ENCODE data around the gene ASCC1.

The ASCC1 gene

DNA sequence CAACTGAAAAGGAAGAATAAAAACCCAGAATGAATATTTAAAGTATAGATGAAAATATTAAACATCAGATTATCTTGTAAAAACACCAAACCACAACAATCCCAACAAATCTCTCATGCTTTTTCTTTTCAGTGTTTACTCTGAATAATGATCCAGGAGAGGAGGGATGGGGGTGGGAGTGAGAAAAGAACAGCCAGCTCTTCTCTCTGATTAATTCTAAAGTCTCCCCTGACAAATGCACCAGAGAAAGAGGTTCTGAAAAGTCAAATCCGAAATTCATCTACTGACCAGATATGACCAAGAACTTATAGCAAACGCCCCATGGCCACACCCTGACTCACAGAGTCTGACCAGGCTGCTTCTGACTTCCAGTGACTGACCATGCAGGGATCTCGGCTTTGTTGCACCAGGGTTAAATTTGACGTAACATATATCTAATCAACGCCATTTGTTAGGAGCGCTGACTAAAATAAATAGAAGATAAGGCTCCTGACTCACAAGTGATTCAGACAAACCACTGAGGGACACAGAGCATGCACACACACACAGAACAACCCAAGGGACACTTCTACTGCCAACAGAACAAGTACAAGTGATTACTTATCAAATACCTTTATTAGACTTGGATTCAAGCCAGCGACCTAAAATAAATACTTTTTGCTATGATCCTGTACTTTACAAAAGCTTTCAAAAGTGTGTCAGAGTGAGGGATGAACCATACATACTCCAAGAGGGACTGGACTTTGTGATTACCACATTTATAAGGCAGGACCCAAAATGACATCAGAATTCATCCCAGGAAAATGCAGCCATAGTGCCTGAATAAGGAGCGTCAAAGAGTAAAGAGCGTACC is 118.4 kb downstream of the ASCC1 start:
- DNase-seq (ENCODE audit: low spot score) = no peak

DNA sequence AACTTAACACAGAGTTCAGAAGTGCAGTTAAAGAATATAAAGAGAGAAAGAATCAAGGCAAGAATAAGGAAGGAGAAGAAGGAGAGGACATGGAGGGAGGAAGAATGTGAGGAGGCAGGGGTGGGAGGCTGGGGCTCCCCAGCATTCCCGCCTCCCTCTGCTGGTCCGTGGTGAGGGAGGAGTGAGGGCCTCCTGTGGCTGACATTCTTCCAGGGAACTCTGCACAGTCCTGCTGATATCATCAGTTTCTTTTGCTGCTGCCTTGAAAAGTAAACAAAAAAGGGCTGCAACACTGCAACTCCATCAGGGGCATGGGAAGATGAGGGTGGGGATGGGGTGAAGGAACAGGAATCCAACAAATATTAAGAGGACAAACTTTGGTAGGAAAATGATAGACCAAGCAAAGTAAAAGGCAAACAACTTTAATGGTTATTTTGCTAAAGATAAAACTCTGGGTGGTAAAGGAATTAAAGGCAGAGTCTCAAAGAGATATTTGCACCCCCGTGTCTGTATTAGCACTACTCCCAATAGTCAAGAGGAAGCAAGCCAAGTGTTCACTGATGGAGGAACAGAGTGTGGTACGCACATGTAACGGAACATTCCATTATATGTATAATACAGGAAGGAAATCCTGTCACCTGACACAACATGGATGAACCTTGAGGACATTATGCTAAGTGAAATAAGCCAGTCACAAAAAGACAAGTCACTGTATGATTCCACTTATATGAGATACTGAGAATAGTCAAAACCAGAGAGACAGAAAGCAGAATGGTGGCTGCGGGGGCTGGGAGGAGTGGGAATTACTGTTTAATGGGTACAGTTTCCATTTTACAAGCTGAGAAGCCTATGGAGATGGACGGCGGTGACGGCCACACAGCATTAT is 119.7 kb downstream of the ASCC1 start:
- DNase-seq (ENCODE audit: low spot score) = no peak

DNA sequence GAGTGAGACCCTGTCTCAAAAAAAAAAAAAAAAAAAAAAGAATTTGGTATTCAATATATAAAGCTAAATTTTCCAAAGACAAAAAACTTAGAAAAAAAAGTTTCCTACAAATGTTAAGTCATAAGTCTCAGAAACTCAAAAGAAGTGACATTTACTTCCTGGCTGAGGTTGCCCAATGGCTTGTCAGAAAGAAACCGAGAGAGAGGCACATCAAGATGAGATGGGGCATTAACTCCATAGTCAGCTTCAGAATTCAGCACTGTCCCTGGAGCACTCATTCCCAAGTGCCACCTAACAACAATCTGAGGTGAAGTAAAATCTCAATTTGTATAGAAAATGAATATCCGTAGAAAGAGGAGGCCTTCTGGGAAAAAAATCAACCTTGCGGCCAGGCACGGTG is 120.9 kb downstream of the ASCC1 start:
- no peak for DNase-seq (ENCODE audit: low spot score)

DNA sequence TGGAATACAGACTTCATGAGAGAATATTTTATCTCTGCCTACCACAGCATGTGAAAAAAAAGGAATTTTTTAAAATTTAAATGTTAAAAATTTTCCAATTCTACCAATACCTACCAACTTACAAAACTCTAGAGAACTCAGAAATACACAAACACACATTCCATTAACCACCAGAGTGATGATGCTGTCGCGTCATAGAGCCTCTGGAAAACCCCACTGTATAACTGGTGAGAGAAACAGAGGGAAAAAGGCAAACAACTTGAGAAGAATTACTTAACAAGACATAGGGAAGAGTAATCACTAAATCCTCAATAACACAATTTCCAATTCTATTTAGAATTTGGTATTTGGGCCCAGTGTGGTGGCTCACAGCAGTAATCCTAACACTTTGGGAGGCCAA is 121.5 kb downstream of the ASCC1 start:
- no peak for DNase-seq (ENCODE audit: low spot score)

DNA sequence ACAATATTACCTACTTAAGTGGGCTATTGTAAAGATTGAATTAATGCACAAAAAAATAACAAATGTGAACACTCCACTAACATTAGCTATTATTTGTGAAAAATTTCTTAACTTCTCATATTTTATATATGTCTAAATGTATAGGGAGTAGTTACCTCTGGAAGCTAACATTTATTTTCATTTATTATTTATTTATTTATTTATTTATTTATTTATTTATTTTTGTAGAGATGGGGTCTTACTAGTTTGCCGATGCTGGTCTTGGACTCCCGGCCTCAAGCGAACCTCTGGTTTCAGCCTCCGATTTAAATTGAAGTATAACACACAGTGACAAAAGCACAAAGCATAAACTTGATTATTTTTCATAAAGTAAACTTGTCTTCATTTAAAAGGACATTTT is 122.6 kb downstream of the ASCC1 start:
- DNase-seq (ENCODE audit: low spot score) = no peak

DNA sequence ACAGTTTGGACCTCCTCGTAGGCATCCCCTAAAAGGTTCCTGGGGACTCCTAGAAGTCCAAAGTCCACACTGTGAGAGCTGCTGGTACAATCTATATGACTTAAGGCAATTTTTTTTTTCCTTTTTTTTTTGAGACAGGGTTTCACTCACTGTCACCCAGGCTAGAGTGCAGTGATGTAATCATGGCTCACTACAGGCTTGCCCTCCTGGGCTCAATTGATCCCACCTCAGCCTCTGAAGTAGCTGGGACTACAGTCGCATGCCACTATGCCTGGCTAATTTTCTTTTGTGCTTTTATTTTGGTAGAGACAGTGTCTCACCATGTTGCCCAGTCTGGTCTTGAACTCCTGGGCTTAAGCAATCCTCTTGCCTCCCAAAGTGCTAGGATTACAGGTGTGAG is 123.1 kb downstream of the ASCC1 start:
- no peak for DNase-seq (ENCODE audit: low spot score)

DNA sequence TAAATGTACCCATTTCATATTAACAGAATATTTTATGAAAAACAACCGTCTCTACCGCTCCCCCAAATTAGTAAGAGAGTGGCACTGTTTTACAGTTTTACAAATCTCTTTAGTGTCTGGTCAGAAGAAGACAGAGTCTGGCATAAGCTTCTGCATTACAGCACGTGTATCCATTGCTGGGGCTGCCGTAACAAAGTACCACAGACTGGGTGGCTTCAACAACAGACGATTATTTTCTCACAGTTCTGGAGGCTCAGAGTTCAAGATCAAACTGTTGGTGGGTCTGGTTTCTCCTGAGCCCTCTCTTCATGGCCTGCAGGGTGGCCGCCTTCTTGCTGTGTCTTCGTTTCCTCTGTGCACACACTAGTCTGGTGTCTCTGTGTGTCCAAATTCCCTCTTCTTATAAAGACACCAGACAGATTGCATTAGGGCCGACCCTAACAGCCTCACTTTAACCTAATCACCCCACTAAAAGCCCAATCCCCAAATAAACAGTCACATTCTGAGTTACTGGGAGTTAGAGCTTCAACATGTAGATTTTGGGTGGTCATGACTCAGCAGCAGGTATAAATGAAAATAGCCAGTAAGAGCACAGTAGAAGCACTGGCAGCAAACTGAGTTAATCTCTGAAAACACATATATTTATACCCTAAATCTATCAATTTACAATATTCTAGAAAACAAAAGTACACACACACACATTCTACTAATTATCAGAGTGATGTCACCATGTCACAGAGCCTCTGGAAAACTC is 123.7 kb downstream of the ASCC1 start:
- DNase-seq (ENCODE audit: low spot score) = no peak

DNA sequence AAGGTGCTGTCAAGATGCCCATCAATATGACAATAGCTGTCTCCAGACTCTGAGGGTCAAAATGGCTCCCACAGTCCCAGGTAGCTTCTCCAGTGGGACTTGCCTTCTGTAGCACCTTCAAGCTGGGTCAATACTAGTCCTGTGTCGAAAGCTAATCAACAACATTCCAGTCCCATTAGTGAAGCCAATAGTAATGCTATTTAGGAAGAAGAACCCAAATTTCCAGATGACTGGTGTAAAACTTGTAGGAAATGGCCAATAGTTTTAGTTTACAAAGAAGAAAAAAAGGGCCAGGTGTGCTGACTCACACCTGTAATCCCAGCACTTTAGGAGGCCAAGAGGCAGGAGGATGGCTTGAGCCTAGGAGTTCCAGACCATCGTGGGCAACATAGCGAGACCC is 125.8 kb downstream of the ASCC1 start:
- no peak for DNase-seq (ENCODE audit: low spot score)

DNA sequence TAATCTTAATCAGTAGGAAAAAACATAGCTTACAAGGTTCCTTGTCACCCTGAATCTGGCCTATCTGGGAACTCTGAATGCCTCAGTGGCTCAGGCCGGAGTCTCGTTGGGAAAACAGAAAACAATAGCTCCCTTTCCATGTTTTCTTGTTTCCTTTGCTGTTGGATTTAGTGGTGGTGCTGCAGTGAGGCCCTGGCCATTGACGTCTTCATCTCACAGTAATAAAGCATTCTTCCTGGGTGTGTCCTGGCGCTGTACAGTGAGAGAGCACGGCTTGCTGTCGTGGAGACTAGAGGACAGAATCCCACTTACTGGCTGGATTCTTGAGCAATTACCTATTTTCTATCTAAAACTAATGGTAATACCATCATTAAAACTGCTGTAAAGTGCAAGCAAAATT is 126.5 kb downstream of the ASCC1 start:
- no peak for DNase-seq (ENCODE audit: low spot score)

DNA sequence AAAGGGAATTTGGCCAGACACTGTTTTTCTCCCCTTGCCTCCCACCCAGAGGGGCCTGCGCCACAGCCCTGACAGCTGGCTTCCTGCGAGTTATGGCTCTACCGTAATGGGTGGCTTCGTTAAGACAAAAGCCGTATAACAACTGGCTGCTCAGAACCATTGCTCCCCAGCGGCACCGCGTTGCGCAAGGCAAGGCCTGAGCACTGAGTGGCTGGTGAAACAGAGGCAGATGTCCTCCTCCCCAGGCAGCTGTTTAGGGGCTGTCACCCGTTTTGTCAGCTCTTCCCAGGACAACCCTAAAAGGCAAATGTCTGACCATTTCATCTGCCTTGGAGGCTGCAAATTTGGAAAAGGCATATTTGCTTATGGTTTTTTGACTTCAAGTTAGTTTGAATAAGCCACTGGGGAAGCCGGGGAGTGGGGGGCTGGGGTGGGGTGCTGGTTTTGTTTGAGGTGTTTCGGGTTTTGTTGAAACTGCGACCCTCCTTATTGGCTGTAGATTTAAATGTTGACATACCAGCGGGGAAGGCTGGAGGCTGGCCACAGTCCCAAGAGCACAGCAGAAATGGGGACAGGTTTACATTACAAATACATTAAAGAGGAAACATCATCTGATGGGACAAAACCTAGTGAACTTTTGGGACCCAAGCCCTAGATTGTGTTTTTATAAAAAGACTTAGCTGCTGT is 127.0 kb downstream of the ASCC1 start:
- no peak for DNase-seq (ENCODE audit: low spot score)

DNA sequence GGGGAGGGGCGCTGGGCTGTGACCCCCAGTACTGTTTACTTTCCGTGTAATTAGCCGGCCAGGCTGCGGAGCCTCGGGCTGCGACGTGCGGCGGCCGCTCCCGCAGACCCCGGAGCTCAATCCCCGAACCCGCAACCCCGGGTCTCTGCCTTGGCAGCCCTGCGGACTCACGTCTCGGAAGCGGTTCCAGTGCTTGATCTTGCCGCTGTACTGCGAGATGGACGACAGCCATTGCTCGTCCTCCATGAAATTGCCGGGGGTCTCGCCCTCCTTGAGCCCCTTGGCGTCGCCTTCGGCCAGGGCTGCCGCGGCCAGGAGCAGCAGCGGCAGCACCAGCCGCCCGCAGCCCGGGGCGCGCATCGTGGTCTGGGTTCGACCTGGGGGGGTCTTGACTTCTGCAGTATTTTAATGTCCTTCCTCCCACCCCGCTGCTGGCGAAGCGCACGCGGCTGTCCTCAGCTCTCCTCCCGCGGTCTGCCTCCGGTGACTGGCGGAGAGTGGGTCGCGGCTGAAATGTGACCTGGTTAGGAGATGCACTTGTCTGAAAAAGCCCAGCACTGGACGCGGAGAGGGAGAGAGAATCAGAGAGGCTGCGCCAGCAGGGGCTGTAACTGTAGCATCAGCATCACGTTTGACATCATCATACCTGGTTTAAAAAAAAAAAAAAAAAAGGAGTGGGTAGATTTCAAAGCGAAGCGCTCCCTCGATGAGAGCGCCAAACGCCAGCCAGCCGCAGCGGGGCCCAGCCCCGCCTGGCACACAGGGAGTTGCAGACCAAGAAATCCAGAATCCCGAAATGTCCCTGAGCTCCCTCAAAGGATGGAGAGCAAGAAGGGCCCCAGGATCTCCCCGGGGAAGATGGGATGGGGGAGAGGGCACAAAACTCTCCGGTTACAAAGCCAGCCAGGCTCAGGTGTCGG is 127.8 kb downstream of the ASCC1 start, which contains the start of gene SPOCK2:
Gene SPOCK2 (minus strand): TSS at position 583 of the 920 bp plus-strand sequence. CDS start 223 bp downstream, at position 360.
- DNase-seq (ENCODE audit: low spot score) = no peak

DNA sequence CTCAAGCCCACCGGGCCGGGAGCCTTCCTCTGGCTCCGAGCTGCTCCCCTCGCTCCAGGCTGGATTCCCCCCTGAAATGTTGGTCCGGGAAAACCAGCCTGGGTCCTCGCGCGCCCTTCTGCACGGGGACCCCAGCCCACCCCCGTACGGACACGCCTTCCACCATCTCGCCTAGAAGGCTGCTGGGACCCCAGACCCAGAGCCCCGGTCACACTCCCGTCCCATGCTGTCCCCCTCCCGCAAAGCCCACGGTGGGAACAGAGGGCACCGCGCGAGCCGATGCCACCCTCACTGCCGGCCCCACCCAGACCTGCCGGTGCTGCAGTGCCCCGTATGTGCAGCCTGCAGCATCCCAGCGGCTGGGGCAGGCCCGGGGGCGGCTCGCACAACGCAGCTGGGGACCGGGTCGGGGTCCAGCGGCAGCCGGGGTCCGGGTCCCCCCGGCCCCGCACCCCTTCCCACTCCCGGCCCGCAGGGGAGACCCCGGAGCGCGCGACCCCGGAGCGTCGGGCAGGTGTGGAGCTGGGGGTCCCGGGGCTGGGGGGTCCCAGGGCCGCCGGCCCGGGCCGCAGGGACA is 128.6 kb downstream of the ASCC1 start:
- DNase-seq (ENCODE audit: low spot score) = no peak

DNA sequence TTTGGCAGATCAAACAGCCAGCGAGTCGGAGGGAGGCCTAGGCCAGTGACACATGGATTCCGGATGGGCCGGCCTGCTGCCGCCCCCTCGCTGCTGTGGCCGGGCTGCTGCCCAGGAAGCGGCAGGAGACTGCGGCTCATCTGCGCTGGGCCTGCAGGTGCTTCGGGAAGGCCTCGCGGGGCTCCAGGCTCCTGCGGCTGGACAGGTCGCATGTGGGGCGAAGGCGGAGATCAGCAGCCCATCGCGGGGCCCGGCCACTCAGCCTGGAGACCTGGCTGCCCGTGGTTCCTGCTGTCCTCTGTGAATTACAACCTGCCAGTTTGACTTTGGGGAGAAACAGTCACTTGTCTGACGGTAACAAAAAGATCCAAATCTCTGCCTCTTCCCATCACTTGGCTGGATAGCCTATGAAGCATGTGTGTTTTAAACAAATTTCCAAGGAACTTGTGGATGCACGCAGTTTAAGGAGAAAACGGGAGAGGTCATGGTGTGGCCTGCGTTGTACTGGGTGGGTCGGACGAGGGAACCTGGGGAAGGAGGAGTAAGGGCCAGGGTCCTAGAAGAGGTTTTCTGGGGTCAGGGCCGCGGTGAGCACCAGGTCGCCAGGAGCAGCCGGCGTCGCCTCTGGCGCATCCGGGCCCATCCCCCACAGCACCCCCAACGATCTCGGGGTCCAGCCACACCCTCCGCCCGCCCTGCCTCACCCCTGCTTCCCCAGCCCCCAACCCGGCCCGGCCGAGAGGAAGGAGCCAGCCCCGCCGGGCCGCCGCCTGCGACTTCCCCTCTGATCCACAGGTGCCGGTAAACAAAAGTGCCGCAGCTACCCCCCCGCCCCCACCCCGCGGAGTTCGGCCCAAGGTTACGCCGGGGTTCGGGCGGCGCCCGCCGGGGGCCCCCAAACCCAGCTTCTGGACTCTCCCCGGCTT is 129.3 kb downstream of the ASCC1 start:
- DNase-seq (ENCODE audit: low spot score) = no peak

DNA sequence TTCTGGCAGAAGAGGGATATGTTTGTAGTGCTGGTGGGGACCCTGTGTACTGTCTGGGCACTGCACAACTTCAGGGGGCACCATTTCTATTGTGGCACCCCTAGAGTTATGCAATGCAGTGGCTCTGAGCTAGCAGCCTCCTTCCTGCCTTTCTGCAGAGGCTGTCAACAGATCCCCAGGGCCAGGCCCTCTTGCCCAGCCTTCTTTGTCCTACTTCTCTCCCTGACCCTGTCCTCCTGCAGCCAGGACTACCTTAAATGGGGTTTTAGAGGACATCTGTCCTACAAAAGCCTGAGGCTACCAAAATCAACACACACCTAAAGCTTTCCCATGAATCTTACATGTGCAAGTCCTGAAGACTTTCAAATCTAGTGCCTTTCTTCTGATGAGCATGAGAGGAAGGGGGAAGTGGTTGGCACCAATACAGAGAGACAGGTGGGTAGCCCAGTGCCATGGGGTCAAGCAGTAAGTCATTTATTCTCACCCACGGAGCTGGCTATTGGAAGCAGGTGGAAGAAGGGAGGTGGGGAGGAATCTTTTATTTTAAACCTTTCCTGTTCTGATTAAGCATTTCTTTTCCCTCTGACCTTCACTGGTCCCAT is 130.1 kb downstream of the ASCC1 start:
- no peak for DNase-seq (ENCODE audit: low spot score)

DNA sequence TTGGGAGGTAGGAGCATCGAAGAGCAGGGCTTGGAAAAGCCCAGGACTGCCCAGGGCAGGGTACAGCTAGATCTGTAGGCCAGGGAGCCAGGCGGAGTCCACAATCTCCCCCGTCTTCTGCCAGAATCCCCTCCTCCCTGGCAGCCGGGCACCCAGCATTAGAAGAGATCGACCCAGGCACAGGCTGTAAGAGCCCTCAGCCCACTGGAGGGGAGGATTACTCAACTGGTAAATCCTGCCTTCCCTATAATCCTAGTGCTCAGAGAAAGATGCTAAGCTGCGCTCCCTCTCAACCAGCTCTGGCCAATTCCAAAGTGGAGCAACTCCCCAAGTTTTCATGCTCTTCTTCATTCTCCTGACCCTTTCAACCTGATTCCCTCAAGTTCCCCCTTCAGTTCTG is 130.9 kb downstream of the ASCC1 start:
- no peak for DNase-seq (ENCODE audit: low spot score)

DNA sequence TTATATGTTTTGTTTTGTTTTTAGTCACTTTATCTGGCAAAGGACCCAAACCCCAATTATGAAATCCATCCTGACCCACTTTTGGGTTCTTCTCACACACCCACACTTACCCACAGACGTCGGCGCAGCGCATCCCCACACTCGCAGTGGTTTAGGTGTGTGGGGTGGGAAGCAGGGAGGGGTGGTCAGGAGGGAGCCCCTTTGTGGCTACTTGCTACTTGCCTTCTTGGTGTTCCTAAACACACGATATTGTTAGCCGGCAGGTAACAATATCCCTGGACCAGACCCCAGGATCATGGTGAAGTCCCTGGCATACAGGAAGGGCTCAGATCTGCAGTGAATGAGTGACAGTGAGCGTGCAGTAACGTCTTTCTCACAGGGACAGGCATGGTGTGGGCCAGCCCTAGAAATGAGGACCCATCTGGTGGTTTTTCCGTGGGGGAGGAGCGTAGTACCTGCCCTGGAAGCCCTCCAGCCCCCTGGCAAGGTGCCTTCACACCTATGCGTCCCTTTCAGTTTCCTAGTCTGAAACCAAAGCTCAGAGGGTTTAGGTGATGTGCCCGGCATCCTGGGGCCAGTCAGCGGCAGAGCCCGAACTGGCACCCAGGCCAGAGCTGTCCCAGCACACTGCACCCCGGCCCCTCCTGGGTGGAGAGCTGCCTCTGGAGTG is 132.2 kb downstream of the ASCC1 start:
- no peak for DNase-seq (ENCODE audit: low spot score)

DNA sequence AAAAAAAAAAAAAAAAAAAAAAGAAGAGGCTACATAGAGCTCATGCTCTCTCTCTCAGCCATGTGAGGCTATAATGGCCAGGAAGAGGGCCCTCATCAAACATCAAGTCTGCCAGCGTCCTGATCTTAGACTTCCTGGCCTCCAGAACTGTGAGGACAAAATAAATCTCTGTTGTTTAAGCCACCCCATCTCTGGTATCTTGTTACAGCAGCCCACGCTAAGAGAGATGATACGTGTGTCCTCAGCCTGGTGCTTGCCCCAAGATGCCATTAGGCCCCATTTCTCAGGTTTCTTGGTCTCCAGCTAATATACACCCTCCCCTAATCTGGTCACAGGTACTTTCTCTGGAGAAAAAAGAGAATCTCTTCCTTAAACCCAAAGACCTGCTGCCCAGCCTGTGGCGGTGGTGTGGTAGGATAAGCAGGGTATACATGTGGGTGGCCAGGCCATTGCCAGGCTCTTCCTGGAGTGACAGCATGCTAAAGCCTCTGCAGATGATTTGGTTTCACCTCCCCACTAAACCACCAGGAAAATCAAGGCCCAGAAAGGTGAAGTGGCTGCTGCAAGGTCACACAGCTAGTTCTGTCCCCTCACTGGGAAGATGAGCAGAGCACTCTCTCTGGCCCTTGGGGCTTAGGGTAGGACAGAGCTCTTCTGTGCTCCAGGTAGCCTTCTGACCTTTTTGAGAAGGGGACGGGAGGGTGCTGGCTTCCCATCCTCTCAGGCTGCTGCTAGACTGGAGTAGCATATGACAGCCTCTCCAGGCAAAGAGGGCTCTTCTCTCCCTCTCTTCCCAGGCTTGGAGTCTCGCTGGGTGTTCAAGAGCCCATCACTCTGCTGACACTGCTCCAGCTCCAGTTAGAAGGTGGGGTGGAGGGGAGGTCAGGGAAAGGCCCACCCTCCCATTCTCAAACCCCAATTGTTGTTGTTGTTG is 133.0 kb downstream of the ASCC1 start:
- no peak for DNase-seq (ENCODE audit: low spot score)
